Measurements from ENCODE around the gene TH.
"Not testable (repeated sequence)": the region's sequence is repeated elsewhere in the genome, so short reads cannot be mapped to it uniquely, and the experiment has no call there.

TH gene

DNA sequence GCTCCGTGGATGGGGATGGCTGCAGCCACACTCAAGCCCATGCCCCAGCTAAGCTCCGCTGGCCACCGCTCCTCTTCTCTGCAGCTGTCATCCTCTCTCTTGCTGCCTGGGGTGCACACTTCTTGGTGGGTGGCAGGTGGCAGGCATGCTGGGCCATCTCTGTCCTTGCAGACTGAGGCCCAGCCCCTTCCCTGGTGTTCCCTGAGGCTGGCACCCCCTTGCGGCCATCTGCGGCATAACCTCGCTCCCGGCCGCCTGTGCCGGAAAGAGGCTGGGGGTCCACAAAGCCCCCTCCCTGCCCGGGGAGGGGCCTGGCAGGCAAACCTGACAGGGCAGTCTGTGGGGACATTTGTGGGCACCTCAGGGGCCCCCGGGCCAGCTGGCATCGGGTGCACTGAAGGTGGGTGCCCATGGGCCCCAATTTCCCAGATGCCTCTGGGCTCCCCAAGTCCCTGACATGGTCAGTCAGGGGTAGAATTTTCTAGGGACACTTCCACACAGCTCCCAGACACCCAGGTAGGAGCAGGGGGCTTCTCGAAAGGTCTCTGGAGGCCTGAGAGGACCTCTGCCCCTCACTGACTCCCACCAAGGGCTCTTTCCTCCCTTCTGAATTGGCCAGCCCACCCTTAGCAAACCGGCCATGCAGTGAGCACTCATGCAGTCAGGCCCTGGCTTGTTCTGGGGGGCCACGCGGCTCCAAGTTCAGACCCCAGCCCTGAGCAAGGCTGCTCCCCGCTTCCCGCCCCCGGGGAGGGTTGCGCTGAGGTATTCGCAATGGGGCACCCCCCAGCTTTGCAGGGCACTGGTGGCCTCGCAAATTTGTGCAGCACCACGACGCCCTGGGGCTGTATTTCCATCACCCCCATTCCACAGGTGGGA is 23.5 kb upstream of the TH start:
- DNase-seq, result no peak

DNA sequence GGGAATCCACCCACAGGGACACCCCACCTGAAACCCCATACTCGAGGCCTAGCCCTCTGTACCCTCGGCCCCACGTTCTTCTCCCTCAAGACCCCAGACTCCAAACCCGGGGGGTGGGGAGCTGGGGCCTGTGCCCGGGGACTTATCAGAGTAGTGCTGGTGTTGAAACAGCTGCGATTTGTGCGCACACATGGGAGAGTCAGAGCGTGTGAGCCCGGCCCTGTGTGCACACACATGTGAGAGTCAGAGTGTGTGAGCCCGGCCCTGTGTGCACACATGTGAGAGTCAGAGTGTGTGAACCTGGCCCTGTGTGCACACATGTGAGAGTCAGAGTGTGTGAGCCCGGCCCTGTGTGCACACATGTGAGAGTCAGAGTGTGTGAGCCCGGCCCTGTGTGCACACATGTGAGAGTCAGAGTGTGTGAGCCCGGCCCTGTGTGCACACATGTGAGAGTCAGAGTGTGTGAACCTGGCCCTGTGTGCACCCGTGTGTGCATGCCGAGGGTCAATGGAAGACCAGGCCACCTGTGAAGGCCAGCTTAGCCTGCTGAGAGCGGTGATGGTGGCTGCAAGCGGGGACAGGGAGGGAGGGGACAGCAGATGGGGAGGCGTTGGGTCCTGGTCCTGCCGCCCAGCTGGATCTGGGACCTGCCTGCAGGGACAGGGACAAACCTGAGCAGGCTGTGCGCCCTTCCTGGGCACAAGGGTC is 22.4 kb upstream of the TH start:
- DNase-seq, result not testable (repeated sequence)

DNA sequence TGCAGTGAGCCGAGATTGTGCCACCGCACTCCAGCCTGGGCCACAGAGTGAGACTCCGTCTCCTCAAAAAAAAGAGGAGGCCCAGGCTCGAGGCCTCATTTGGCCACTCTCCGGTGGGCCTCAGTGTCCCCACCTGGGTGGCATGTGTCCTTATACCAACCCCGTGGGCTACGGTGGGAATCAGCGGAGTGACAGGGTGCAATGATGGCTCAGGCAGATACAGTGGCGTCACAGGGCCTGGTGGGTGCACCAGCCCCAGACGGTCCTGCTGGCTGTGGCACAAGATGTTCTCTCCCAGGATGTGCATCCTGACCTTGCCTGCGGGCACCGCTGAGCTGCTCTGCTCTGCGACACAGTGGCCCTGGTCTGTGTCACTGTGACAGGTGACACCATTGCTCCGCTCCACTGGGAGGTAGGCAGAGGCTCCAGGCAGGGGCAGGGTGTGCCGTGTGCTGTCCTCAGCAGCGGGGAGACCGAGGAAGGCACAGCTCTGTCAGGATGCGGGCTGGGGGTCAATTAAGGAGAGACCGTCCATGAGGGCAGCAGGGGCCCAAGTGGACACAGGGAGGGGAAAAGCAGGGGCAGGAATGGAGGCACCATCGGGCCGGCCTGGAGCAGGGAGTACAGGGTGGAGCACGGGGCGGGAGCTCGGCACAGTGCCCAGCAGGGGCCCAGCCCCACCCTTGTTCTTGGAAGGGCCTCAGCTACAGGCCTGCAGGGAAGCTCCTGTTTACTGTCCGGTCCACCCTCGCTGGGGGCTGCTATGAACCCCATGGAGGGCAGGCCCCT is 21.7 kb upstream of the TH start:
- DNase-seq, result no peak

- DNase-seq, result no peak
Observed at GRCh38 chr11:2192435-2192834, 20.8 kb upstream of the TH start.

DNA sequence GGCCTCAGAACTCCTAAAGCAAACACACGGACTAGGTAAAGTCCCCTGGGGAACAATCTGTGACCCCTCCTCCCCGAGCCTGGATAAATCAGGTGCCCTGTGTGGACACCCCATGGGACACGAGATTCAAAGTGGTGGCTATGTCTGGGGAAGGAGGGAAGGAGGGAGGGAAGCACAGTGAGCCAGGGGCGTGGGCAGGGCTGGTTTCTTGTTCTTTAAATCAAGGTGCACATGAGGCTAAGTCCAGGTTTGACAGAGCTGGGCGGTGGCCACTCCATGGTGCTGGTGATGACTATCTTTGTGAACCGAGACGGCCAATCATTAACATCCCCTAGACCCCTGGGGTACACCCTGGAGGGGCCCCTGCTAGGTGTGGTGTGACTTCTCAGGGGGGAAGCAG is 20.3 kb upstream of the TH start:
- no peak for DNase-seq

GRCh38 chr11:2190657-2191471 is 19.2 kb upstream of the TH start:
- DNase-seq, result no peak

DNA sequence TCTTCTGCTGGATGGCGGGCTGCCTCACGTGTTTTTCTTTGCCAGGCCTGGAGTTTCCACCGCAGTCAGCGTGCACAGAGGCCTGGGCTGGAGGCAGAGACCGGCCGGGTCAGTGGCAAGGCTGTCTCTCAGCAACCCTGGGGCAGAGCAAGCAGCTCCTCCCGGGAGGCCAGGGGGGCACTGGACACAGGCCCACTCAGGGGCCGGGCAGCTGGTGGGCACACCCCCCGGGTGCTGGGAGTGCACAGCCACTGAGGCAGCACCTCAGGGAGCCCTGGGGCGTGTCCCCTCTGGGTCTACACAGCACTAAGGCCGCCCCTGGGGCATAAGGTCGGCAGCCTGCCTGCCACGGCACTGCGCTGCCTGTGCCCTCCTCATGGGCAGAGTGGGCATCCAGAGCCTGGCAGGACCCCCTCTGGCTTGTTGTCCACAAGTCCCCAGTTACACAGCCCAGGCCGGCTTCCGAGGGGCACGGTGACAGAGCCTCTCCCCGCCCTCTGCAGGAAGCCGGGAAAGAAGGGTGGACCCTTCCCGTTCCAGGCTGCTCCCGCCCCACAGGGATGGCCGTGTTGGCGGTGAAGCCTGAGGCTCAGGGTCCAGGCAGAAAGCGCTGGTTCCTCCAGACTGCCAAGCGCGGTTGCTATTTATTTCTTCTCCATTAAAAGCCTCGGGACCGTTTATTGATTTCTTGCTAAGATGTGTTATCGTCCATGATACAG is 18.5 kb upstream of the TH start:
- no peak for DNase-seq

DNA sequence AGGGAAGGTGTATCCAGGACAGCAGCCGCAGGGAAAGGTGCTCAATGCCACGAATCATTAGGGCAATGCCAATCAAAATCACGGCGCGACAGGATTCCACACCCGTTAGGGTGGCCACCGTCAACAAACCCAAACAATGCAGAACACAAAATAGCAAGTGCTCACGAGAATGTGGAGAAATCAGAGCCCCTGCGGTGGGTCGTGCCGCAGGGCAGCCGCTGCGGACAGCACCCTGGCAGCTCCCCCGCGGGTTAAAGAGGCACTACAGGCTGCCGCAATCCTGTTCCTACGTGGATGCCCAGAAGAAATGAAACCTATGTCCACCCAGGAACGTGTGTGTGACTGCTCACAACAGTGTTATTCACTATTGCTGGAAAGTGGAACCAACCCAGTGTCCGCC is 17.1 kb upstream of the TH start:
- DNase-seq, result no peak

GRCh38 chr11:2187280-2187707 is 15.7 kb upstream of the TH start:
- DNase-seq, result no peak

DNA sequence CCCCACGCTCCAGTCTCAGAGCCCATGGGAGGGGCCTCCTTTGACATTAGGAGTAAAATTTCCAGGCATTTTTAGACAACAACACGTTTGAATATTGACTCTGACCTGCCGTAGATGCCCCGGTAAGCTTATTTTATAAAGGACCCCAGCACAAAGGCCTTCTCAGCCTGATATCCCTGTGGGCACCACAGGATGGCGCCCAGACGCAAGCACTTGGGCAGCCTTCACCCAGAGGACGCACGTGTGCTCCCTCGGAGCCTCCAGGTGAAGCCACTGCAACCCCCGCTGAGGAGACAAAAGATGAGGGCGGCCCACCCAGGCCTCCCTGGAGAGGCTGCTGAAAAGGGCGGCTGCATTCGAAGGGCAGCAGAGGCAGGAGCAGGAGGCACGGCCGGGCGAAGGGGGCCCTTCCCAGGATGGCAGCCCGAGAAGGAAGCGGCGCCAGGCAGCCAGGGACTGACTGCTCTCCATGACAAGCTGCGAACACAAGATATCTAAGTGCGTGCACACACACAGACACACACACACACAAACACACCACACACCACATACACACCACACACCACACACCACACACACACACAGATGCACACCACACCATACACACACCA is 15.2 kb upstream of the TH start:
- no peak for DNase-seq

- no peak for DNase-seq
Observed at GRCh38 chr11:2185324-2186085, 13.9 kb upstream of the TH start.

DNA sequence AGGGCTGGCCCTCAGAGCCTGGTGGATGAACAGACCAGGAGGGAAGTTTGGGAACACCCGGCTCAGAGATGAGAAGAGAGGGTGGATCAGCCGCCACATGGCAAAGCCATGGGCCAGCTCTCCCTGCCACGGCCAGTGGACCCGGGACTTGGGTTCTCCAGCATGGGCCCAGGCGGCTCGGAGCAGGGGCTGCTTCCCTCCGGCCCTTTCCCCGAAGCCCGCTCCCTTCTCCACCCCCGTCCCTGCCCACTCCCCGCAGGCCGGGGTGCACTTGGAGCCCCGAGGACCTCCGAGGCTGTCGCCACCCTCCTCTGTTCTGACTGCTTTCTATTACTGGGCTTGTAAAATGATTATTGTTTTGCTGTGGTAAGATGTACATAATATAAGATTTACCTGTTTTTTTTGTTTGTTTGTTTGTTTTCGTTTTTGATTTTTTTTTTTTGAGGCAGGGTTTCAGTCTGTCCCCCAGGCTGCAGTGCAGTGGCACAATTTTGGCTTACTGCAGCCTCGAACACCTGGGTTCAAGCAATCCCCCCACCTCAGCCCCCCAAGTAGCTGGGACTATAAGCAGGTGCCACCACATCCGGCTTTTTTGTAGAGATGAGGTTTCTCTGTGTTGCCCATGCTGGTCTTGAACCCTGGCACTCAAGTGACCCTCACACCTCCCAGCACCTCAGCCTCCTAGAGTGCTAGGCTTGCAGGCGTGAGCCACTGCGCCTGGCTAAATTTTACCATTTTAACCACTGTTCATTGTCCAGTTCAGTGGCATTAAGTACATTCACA is 11.3 kb upstream of the TH start:
- DNase-seq, result no peak

- no peak for DNase-seq
Observed at GRCh38 chr11:2182075-2182474, 10.5 kb upstream of the TH start.

GRCh38 chr11:2180789-2181370 is 9.3 kb upstream of the TH start:
- DNase-seq, result no peak

DNA sequence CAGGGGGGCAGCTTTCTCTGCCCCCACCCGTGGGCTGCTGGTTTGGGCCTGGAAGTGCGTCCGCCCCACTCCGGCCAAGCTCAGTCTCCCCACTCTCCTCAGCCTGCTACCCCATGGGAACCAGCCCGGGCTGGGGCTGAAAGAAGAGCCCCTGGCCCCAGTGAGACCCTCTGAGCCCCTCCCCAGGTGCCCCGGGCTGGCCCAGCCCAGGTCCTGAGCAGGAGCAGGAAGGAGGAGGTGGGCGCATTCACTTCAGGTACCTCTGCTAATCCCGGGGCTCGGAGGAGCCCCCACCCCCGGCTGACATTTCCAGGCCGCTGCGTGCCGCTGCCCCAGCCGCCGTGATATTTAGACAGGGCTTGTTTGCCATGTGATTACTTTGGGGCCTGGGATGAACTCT is 8.7 kb upstream of the TH start:
- no peak for DNase-seq

- no peak for DNase-seq
Observed at GRCh38 chr11:2179516-2179915, 7.9 kb upstream of the TH start.

DNA sequence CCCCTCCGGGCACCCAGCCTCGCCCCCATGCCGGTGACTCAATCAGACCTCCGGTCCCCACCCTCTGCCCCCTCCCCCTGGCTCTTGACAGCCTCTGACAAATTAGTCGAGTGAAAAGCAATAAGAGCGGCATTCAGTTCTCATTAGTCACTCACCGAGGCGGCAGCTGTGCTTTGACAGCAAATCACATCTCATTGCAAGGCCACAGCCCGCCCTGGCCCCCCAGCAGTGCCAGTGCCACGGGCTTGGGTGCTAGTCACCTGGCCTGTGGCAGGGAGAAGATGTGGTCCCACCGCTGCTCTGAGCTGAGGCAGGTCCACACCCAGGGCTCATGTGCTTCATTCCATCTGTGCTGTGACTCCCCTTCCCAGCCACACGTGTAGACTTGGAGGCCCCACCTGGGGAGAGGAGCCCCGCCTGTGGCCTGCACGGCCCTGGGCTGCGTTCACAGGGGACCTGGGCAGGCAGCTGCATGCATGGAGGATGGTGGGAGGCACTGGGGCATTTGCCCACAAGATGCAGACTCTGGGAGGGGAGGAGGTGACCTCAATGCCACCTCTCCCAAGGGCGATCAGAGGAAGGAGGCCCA is 7.4 kb upstream of the TH start:
- no peak for DNase-seq

DNA sequence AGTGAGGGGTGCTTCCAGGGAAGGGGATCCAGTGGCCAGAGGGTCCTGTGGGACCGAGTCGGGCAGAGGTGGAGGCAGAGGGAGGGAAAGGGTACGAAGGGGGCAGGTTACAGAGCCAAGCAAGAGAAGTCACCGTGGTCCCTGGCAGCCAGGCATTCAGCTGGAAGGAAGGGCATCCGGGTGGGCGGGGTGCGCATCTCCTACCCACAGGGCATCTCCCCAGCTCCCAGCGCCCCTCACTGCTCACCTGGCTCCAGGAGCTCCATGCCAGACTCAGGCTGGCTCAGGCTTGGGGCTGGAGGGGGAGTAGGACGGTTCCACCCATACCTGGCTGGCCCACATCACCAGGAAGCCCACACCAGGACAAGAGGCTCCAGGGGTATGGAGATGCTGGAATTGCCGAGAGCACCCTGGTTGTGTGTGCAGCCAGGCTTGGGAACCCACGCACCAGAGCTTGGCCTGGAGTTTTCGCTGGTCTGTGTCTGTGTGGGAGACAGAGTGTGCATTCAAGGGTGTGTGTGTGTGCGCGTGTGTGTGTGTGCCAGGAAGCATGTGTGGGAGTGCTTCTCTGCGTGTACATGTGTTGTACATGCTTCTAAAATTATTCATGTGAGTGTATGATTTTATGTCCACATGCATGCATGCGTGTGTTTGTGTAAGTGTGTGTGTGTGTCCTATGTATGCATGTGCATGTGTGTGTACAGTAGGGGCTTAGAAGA is 6.6 kb upstream of the TH start:
- DNase-seq, result not testable (repeated sequence)
